ENCODE measurements around the gene CHGA. TPM values are rescaled to one million over a fixed set of nuclear protein-coding genes. Genes with fewer than 3 reads are reported as not detected.

The CHGA gene
- total RNA-seq, 1 experiment from 2014 or later = 8.5 TPM

GRCh38 chr14:92902726-92903125, 20.2 kb upstream of the CHGA start (continued):
- TF ChIP-seq ZNF317 (CRISPR knock-in tag; IDR thresholded peaks at IDR 0.05; ENCODE audit: borderline replicate concordance, low read depth) (no peak), CDX4 (CRISPR knock-in tag; IDR thresholded peaks at IDR 0.05; ENCODE audit: borderline replicate concordance) (no peak), ZBTB21 (CRISPR knock-in tag; IDR thresholded peaks at IDR 0.05; ENCODE audit: borderline replicate concordance) (no peak), PREB (CRISPR knock-in tag; IDR thresholded peaks at IDR 0.05; ENCODE audit: borderline replicate concordance) (no peak)

GRCh38 chr14:92903359-92903758, 19.6 kb upstream of the CHGA start:
- no peak overlapping the region for H3K27ac Mint-ChIP-seq
- ATAC-seq (no peak), DNase-seq (ENCODE audit: low spot score) (no peak)
- H3K4me3 Mint-ChIP-seq = no peak overlapping the region
- ChIA-PET CTCF (no interaction called here), POLR2A (no interaction called here)
- peaks cover 26% of the 10 kb centered on the region for H3K27me3 Mint-ChIP-seq (ENCODE audit: low read depth)
- peaks cover 11% of the 10 kb centered on the region for H3K4me1 Mint-ChIP-seq
- H3K36me3 Mint-ChIP-seq = no peaks in the 10 kb centered on the region
- no peak for TF ChIP-seq CBFB (CRISPR knock-in tag; IDR thresholded peaks at IDR 0.05; ENCODE audit: low read depth)
- TF ChIP-seq, protein P1, sequence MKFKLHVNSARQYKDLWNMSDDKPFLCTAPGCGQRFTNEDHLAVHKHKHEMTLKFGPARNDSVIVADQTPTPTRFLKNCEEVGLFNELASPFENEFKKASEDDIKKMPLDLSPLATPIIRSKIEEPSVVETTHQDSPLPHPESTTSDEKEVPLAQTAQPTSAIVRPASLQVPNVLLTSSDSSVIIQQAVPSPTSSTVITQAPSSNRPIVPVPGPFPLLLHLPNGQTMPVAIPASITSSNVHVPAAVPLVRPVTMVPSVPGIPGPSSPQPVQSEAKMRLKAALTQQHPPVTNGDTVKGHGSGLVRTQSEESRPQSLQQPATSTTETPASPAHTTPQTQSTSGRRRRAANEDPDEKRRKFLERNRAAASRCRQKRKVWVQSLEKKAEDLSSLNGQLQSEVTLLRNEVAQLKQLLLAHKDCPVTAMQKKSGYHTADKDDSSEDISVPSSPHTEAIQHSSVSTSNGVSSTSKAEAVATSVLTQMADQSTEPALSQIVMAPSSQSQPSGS (CRISPR knock-in tag; IDR thresholded peaks at IDR 0.05; ENCODE audit: borderline replicate concordance, low read depth) = no peak
- TF ChIP-seq ZNF121 (CRISPR knock-in tag; IDR thresholded peaks at IDR 0.05) = no peak
- no peak for TF ChIP-seq NFYB (CRISPR knock-in tag; conservative IDR thresholded peaks at IDR 0.05; ENCODE audit: low read depth)
- no peak for TF ChIP-seq ETV6 (CRISPR knock-in tag; IDR thresholded peaks at IDR 0.05)
- TF ChIP-seq, protein P2, sequence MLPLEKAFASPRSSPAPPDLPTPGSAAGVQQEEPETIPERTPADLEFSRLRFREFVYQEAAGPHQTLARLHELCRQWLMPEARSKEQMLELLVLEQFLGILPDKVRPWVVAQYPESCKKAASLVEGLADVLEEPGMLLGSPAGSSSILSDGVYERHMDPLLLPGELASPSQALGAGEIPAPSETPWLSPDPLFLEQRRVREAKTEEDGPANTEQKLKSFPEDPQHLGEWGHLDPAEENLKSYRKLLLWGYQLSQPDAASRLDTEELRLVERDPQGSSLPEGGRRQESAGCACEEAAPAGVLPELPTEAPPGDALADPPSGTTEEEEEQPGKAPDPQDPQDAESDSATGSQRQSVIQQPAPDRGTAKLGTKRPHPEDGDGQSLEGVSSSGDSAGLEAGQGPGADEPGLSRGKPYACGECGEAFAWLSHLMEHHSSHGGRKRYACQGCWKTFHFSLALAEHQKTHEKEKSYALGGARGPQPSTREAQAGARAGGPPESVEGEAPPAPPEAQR (CRISPR knock-in tag; IDR thresholded peaks at IDR 0.05) = no peak
- TF ChIP-seq HMGA2 (CRISPR knock-in tag; IDR thresholded peaks at IDR 0.05) = no peak
- no peak for TF ChIP-seq ZNF219 (CRISPR knock-in tag; IDR thresholded peaks at IDR 0.05; ENCODE audit: borderline replicate concordance)
- TF ChIP-seq RELA (CRISPR knock-in tag; IDR thresholded peaks at IDR 0.05; ENCODE audit: borderline replicate concordance) = no peak
- TF ChIP-seq SMAD4 (CRISPR knock-in tag; IDR thresholded peaks at IDR 0.05) = no peak
- no peak for TF ChIP-seq ELF4 (CRISPR knock-in tag; IDR thresholded peaks at IDR 0.05; ENCODE audit: low read depth)
- TF ChIP-seq MAX (CRISPR knock-in tag; IDR thresholded peaks at IDR 0.05) = no peak
- TF ChIP-seq ZNF317 (CRISPR knock-in tag; IDR thresholded peaks at IDR 0.05; ENCODE audit: borderline replicate concordance, low read depth) = no peak
- no peak for TF ChIP-seq ZBTB21 (CRISPR knock-in tag; IDR thresholded peaks at IDR 0.05; ENCODE audit: borderline replicate concordance)
- TF ChIP-seq, protein P3, sequence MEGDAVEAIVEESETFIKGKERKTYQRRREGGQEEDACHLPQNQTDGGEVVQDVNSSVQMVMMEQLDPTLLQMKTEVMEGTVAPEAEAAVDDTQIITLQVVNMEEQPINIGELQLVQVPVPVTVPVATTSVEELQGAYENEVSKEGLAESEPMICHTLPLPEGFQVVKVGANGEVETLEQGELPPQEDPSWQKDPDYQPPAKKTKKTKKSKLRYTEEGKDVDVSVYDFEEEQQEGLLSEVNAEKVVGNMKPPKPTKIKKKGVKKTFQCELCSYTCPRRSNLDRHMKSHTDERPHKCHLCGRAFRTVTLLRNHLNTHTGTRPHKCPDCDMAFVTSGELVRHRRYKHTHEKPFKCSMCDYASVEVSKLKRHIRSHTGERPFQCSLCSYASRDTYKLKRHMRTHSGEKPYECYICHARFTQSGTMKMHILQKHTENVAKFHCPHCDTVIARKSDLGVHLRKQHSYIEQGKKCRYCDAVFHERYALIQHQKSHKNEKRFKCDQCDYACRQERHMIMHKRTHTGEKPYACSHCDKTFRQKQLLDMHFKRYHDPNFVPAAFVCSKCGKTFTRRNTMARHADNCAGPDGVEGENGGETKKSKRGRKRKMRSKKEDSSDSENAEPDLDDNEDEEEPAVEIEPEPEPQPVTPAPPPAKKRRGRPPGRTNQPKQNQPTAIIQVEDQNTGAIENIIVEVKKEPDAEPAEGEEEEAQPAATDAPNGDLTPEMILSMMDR (IDR thresholded peaks at IDR 0.05) = no peak
- no peak for TF ChIP-seq CREB1 (CRISPR knock-in tag; IDR thresholded peaks at IDR 0.05)
- TF ChIP-seq E2F5 (CRISPR knock-in tag; IDR thresholded peaks at IDR 0.05) = no peak
- TF ChIP-seq, protein P4, sequence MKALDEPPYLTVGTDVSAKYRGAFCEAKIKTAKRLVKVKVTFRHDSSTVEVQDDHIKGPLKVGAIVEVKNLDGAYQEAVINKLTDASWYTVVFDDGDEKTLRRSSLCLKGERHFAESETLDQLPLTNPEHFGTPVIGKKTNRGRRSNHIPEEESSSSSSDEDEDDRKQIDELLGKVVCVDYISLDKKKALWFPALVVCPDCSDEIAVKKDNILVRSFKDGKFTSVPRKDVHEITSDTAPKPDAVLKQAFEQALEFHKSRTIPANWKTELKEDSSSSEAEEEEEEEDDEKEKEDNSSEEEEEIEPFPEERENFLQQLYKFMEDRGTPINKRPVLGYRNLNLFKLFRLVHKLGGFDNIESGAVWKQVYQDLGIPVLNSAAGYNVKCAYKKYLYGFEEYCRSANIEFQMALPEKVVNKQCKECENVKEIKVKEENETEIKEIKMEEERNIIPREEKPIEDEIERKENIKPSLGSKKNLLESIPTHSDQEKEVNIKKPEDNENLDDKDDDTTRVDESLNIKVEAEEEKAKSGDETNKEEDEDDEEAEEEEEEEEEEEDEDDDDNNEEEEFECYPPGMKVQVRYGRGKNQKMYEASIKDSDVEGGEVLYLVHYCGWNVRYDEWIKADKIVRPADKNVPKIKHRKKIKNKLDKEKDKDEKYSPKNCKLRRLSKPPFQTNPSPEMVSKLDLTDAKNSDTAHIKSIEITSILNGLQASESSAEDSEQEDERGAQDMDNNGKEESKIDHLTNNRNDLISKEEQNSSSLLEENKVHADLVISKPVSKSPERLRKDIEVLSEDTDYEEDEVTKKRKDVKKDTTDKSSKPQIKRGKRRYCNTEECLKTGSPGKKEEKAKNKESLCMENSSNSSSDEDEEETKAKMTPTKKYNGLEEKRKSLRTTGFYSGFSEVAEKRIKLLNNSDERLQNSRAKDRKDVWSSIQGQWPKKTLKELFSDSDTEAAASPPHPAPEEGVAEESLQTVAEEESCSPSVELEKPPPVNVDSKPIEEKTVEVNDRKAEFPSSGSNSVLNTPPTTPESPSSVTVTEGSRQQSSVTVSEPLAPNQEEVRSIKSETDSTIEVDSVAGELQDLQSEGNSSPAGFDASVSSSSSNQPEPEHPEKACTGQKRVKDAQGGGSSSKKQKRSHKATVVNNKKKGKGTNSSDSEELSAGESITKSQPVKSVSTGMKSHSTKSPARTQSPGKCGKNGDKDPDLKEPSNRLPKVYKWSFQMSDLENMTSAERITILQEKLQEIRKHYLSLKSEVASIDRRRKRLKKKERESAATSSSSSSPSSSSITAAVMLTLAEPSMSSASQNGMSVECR (CRISPR knock-in tag; IDR thresholded peaks at IDR 0.05; ENCODE audit: borderline replicate concordance) = no peak
- TF ChIP-seq, protein P5, sequence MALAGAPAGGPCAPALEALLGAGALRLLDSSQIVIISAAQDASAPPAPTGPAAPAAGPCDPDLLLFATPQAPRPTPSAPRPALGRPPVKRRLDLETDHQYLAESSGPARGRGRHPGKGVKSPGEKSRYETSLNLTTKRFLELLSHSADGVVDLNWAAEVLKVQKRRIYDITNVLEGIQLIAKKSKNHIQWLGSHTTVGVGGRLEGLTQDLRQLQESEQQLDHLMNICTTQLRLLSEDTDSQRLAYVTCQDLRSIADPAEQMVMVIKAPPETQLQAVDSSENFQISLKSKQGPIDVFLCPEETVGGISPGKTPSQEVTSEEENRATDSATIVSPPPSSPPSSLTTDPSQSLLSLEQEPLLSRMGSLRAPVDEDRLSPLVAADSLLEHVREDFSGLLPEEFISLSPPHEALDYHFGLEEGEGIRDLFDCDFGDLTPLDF (CRISPR knock-in tag; IDR thresholded peaks at IDR 0.05) = no peak
- TF ChIP-seq TEAD4 (CRISPR knock-in tag; IDR thresholded peaks at IDR 0.05) = no peak
- no peaks in the 10 kb centered on the region for H3K9me3 Mint-ChIP-seq
